NCI-H748 treated with DMSO at 0.1 percent for 48 hours (cell line): ENCODE data around the gene ASF1B.

Experiments
- DNase-seq: peaks from one replicate; lab custom pipeline; 2025; lab: John Stamatoyannopoulos, UW

The ASF1B gene

GRCh38 chr19:14135985-14136508 lies 342 bp downstream of the ASF1B start:
- DNase-seq = no peak

GRCh38 chr19:14135355-14135754 lies 1.0 kb downstream of the ASF1B start:
- no peak for DNase-seq

GRCh38 chr19:14127929-14128509 lies 8.4 kb downstream of the ASF1B start:
- DNase-seq = no peak

- no peak for DNase-seq
Observed at GRCh38 chr19:14127176-14127575, 9.2 kb downstream of the ASF1B start.

GRCh38 chr19:14122924-14123323 lies 13.5 kb downstream of the ASF1B start:
- no peak for DNase-seq

- no peak for DNase-seq
Observed at GRCh38 chr19:14120497-14120780, 15.9 kb downstream of the ASF1B start.

GRCh38 chr19:14119644-14120496 lies 16.5 kb downstream of the ASF1B start:
- no peak for DNase-seq

- DNase-seq = no peak
Observed at GRCh38 chr19:14119146-14119545, 17.2 kb downstream of the ASF1B start.

GRCh38 chr19:14118165-14119051 lies 18.0 kb downstream of the ASF1B start:
- DNase-seq = no peak

GRCh38 chr19:14117668-14118164 lies 18.7 kb downstream of the ASF1B start, which contains the start of gene PRKACA:
Gene PRKACA (minus strand): TSS chr19:14117762. CDS start chr19:14117547, 215 bp downstream.
- peak; percentile 72 for DNase-seq

GRCh38 chr19:14116918-14117578 lies 19.3 kb downstream of the ASF1B start:
- DNase-seq = no peak

GRCh38 chr19:14116525-14116917 lies 19.9 kb downstream of the ASF1B start:
- DNase-seq = no peak

- DNase-seq = no peak
Observed at GRCh38 chr19:14115756-14116155, 20.6 kb downstream of the ASF1B start.

GRCh38 chr19:14114854-14115253 lies 21.5 kb downstream of the ASF1B start:
- DNase-seq = no peak

GRCh38 chr19:14114439-14114838 lies 21.9 kb downstream of the ASF1B start:
- no peak for DNase-seq

- DNase-seq = no peak
Observed at GRCh38 chr19:14113762-14114414, 22.5 kb downstream of the ASF1B start.

- DNase-seq = no peak
Observed at GRCh38 chr19:14112809-14113385, 23.5 kb downstream of the ASF1B start.

- no peak for DNase-seq
Observed at GRCh38 chr19:14112051-14112808, 24.2 kb downstream of the ASF1B start.

GRCh38 chr19:14111486-14111885 lies 24.9 kb downstream of the ASF1B start:
- DNase-seq = no peak

GRCh38 chr19:14110650-14111049 lies 25.7 kb downstream of the ASF1B start:
- DNase-seq = no peak
